ENCODE measurements around the gene MTAP.

MTAP gene

GRCh38 chr9:21854119-21854518 lies 51.7 kb downstream of the MTAP start:
- FAIRE-seq = no peak

GRCh38 chr9:21854594-21854993 lies 52.2 kb downstream of the MTAP start:
- FAIRE-seq = no peak

- FAIRE-seq = no peak
Measured at GRCh38 chr9:21856301-21857094, 54.1 kb downstream of the MTAP start.

- FAIRE-seq = no peak
Measured at GRCh38 chr9:21862871-21863270, 60.4 kb downstream of the MTAP start.

- no peak for FAIRE-seq
Measured at GRCh38 chr9:21864505-21864904, 62.1 kb downstream of the MTAP start.

- no peak for FAIRE-seq
Measured at GRCh38 chr9:21866302-21866701, 63.9 kb downstream of the MTAP start.

GRCh38 chr9:21871256-21871975 lies 69.0 kb downstream of the MTAP start:
- FAIRE-seq = no peak

- FAIRE-seq = no peak
Measured at GRCh38 chr9:21872696-21873095, 70.3 kb downstream of the MTAP start.

- no peak for FAIRE-seq
Measured at GRCh38 chr9:21873540-21874221, 71.2 kb downstream of the MTAP start.

- no peak for FAIRE-seq
Measured at GRCh38 chr9:21875893-21876292, 73.5 kb downstream of the MTAP start.

GRCh38 chr9:21883642-21884041 lies 81.2 kb downstream of the MTAP start:
- no peak for FAIRE-seq

- no peak for FAIRE-seq
Measured at GRCh38 chr9:21889673-21890072, 87.2 kb downstream of the MTAP start.

- FAIRE-seq = no peak
Measured at GRCh38 chr9:21890696-21891095, 88.3 kb downstream of the MTAP start.

- no peak for FAIRE-seq
Measured at GRCh38 chr9:21901546-21901945, 99.1 kb downstream of the MTAP start.

- FAIRE-seq = no peak
Measured at GRCh38 chr9:21902136-21902535, 99.7 kb downstream of the MTAP start.

- FAIRE-seq = no peak
Measured at GRCh38 chr9:21903380-21903965, 101.0 kb downstream of the MTAP start.

- FAIRE-seq = no peak
Measured at GRCh38 chr9:21904371-21904770, 101.9 kb downstream of the MTAP start.

GRCh38 chr9:21904776-21905175 lies 102.3 kb downstream of the MTAP start:
- no peak for FAIRE-seq

GRCh38 chr9:21906213-21906612 lies 103.8 kb downstream of the MTAP start:
- FAIRE-seq = no peak

- no peak for FAIRE-seq
Measured at GRCh38 chr9:21906881-21907280, 104.4 kb downstream of the MTAP start.

GRCh38 chr9:21919377-21920362 lies 117.2 kb downstream of the MTAP start:
- FAIRE-seq = no peak

- FAIRE-seq = no peak
Measured at GRCh38 chr9:21923694-21924093, 121.3 kb downstream of the MTAP start.
